Putamen (tissue), 1 donor: ENCODE data around the gene TAAR6.
"Not testable (repeated sequence)": the region's sequence is repeated elsewhere in the genome, so short reads cannot be mapped to it uniquely, and the experiment has no call there.

ENCODE experiments used
- DNase-seq: peaks from one replicate; pipeline ENCODE4 v3.0.0-alpha.2; 2016; ENCODE audit warnings: low spot score

Gene TAAR6, protein sequence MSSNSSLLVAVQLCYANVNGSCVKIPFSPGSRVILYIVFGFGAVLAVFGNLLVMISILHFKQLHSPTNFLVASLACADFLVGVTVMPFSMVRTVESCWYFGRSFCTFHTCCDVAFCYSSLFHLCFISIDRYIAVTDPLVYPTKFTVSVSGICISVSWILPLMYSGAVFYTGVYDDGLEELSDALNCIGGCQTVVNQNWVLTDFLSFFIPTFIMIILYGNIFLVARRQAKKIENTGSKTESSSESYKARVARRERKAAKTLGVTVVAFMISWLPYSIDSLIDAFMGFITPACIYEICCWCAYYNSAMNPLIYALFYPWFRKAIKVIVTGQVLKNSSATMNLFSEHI

DNA sequence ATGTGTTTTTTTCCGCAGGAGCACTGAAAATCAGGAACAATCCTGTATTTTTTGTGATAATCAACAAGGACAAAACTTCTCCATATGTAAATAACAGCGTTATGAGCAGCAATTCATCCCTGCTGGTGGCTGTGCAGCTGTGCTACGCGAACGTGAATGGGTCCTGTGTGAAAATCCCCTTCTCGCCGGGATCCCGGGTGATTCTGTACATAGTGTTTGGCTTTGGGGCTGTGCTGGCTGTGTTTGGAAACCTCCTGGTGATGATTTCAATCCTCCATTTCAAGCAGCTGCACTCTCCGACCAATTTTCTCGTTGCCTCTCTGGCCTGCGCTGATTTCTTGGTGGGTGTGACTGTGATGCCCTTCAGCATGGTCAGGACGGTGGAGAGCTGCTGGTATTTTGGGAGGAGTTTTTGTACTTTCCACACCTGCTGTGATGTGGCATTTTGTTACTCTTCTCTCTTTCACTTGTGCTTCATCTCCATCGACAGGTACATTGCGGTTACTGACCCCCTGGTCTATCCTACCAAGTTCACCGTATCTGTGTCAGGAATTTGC, at the start of gene TAAR6:
Gene TAAR6, plus strand, starts transcription at position 102 of the 557 bp plus-strand sequence. Its CDS starts 0 bp downstream, at position 102.
- DNase-seq, result peak; percentile 70

DNA sequence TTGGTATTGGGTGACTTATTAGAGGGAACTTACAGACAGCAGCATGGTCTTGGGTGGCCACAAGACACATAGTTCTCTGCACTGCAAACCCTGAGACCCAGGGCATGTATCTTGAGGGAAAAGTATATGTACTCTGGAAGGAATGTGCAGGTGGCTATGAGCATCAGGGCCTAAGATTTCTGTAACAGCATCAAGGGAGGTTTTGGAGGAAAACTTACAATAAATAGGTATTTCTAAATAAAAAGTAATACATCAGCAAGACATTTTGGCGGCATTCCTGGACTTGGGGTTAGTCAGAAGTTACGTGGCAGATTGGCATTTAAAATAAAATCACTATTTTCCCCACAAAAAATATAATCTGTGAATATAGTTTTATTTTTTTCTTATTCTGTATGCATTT, 49.2 kb upstream of the TAAR6 start:
- no peak for DNase-seq

DNA sequence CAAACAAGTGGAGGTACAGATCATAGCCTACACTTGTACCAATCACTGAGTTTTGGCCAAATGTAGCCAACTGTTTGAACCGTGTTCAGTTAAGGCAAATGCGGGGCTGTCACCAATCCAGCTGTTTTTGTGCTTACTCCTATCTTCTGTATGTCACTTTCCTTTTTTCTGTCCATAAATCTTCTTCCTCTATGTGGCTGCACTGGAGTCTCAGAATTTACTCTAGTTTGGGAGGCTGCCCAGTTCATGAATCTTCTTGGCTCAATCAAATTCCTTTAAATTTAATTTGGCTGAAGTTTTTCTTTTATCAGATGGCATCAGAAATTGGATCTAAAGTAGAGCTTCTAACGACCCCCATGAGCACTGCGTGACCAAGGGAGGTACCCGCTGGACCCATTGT, 45.5 kb upstream of the TAAR6 start:
- no peak for DNase-seq

DNA sequence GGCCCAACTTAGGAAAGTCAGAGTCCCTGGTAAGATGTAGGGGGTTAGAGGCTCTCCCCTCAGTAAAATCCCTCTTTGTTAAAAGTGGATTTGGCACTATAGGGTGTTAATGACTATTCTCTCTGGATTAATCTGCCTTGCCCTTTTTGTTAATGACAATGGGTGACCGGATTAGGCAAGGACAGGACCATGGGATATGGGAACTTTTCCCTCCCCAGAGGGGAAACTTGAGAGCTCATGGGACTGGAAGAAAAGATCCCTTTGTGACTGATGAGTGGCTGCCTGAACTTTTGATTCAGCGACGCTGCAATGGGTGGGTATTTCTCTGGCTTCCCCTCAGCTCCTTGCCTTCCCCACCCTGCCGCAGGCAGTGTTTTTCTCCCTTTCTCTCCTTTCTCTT, 44.3 kb upstream of the TAAR6 start:
- no peak for DNase-seq

DNA sequence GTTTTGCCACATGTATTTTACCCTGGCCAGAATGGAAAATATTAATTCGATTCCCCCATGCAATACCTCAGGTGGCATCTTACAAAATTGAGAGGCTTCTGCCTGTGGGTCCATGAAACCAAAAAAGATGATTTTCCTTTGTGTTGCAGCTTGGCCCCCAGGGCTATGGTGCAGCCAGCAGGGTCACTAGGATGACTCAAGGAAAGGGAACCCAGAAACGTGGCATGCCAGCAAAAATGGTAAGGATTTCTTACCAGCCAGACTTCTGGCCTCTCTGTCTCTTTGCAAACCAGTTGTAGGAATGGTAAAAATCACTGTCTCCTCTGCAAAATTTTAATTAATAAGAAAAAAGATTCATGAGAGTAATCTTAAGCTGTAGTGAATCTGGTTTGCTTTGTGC, 43.7 kb upstream of the TAAR6 start:
- DNase-seq, result no peak

DNA sequence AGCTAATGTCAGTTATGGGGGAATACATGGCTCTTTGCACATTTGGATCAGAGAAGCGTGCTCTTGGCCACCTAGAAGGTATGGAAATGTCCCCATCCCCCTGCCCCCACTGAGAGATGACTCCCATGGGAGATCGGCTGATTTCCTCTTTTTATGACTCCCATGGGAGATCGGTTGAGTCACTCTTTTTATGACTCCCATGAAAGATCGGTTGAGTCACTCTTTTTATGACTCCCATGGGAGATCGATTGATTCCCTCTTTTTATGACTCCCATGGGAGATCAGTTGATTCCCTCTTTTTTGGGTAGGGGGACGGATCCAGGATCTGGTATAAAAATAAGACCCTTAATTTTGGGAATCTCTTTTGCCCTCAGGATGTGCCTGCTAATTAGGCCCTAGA, 42.3 kb upstream of the TAAR6 start:
- DNase-seq, result no peak

DNA sequence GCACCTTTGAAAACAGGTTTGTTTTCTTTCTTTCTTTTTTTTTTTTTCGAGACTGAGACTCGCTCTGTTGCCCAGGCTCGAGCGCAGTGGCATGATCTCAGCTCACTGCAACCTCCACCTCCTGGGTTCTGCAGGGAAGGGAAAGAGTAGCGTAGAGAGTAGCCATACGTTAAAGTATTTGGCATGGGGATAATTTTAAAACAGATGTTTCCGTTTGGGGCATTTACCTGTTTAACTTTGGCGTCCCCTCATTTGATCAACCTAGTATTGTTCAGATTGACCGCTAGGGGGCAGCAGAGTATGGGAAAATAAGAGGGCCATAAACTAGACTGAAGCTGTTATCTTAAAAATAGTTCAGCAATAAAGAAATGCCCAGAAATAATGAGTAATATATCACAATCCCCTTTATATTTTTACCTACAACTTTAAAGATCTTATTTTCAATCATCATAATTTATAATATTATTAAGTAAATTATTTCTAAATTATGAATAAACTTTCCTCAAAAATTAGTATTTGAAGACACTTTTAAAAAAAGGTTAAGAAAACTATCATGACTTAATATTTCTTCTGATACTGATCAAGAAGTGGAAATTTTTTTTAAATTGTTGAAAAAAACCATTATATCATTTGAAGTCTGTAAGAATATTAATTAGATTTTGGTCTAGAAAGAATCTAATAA, 39.7 kb upstream of the TAAR6 start:
- peak; percentile 64 for DNase-seq

DNA sequence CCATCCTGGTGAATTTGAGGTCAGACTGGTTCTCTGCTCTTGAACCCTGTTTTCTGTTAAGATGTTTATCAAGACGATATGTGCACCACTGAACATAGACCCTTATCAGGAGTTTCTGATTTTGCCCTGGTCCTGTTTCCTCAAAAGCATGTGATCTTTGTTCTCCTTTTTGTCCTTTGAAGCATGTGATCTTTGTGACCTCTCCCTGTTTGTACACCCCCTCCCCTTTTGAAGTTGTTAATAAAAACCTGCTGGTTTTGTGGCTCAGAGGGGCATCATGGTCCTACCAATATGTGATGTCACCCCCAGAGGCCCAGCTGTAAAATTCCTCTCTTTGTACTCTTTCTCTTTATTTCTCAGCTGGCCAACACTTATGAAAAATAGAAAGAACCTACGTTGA, 35.6 kb upstream of the TAAR6 start:
- DNase-seq, result not testable (repeated sequence)

DNA sequence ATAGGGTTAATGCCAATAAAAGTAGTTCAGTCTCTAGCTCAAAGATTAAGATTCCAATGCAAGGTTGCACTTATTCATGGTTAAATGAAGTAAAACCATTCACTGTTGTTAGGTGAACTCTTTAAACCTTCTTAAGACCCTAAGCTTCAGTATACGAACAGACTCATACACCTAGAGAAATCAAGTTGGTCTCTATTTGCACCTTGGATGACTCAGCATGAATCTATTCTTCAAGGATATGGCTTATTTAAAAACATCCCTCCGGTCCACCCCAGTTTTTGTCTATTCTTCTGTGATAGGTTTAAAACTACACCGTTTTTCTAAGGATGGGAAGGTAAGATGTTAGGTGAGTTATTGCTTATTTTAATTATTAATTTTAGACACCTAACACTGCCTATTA, 33.0 kb upstream of the TAAR6 start:
- no peak for DNase-seq

DNA sequence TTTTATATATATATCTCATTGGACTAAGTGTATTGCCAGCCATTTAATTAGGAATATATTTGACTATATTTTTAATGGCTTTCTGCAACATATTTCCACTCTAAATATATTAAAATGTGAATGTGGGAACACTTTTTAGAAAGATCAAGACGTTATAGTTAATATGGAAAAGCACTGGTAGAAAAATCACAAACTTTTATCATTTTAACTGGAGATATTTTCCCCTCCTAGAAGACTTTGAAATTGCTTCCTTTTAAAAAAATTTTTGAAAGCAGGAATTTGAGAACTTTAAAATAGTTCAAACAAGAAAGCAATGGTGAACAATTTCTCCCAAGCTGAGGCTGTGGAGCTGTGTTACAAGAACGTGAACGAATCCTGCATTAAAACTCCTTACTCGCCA, 32.1 kb upstream of the TAAR6 start, which contains the start of gene TAAR9:
Gene TAAR9, plus strand, starts transcription at position 301 of the 400 bp plus-strand sequence. Its CDS starts 13 bp downstream, at position 314.
- no peak for DNase-seq

DNA sequence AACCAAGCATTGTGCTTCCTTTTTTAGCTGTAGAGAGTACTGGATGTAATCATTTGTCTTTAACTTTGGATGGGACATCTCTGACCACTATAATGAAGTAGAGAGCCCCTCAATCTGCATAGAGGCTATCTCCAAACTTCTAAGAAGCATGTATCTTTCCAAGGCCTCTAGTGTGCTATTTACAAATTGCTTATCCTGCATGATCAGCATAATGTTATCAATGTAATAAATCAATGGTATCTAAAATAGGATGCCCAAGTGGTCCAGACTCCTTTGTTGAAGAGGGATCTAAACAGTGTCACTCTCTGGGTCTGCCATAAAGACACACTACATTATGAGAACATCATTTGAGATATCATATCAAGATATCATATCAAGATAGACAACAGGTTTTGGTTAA, 25.3 kb upstream of the TAAR6 start:
- DNase-seq, result no peak

DNA sequence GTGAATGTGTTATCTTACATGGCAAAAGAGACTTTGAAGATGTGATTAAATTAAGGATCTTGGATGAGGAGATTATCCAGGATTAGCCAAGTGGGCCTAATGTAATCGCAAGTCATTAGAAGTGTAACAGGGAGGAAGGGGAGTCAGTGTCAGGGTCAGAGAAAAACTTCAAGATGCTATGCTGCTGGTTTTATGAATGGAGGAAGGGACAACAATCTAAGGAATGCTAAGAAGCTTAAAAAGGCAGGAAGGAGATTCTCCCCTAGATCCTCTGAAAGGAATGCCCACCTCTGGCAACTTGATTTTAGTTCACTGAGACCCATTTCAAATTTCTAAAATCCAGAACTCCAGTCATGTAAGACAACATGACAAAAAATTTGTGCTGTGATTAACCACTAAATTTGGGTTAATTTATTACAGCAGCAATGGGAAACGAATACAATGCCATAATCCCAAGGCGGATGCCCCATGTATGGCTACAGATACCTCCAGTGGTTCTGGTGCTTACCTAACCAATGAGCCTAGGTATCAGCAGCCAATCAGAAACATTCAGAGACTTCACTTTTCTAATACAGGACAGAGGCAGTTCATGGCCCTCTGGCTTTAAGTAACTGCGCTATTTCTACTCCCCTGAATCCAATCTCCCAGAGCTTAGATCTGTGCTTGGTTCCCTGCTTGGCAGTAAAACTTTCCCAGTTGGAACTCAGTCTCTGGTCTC, 21.2 kb upstream of the TAAR6 start:
- no peak for DNase-seq

DNA sequence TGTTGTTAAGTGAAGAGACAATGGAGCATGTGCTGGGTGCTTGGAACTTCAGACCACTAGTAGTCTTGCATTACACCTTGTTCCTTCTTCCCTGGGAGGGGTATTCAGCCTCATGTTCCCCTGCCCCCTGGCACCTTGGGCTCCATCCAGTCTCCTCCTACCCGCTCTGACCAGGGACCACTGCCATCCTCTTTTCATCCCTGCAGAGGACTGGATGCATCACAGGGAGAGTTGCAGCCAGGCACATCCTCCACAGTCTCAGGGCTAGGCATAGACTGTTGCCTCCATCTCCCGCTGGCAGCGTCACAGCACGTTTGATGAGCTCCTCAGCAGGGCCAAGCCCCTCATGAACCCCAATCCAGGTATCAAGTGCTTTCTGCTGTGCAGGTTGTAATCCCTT, 18.9 kb upstream of the TAAR6 start:
- no peak for DNase-seq

DNA sequence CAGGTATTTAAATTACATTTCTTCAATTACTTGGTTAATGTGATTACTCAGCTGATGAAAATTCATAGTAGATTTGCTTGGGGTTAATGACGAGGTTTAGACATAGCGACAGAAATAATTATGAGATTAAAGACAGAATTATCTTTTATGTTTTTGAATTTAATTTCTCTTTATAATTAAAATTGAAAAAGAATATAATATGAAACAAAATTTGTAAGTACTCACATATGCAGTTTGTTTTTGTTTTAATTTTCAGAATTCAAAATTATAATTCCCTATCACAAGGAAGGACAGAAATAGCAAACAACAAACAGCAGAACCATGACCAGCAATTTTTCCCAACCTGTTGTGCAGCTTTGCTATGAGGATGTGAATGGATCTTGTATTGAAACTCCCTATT, 17.8 kb upstream of the TAAR6 start, which contains the start of gene TAAR8:
Gene TAAR8, plus strand, starts transcription at position 301 of the 400 bp plus-strand sequence. Its CDS starts 21 bp downstream, at position 322.
- no peak for DNase-seq

DNA sequence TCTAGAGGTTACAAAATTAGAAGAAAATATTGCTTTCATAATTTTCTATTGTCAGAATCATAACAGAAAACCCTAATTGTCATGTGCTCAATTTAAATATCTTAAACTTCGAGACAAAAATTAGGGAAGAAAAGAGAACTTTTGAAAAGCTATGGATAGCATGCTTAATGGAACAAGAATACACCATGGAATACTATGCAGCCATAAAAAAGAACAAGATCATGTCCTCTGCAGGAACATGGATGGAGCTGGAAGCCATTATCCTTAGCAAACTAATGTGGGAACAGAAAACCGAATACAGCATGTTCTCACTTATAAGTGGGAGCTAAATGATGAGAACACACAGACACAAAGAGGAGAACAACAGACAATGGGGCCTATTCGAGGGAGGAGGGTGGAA, 10.0 kb upstream of the TAAR6 start:
- DNase-seq, result not testable (repeated sequence)

DNA sequence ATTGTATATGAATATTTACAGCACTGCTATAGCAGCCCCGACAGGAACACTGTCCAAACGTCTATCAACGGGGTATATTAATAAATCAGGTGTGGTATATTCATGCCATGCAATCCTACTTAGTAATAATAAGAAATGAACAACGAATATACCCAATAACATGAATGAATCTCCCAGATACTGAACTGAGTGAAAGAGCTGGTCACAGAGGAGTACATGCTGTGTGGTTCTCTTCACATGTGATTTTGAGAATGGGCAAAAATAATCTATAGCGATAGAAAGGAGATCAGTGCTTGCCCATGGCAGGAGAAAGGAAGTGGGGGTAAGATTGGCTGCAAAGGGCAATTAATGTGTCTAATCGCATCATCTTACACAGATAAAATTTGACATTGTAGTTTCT, 3.7 kb upstream of the TAAR6 start:
- DNase-seq, result no peak

DNA sequence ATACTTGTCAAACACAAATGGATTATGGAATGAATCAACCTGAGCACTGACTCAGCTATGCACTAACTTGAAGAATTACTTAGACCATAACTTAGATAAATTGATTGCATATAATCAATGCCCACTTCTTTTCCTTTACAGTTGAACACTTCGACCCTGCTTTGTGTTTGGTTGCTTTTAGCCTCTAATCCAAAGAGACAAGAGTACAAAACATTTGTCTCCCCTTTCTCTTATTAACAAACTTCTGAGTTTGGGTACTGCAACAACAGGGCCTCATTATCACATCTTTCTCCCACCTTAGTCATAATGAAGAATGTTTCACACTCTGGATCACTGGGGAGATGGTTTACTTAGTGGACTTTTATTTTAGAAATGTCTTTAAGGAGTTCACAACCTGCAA, 2.6 kb upstream of the TAAR6 start:
- DNase-seq, result no peak

DNA sequence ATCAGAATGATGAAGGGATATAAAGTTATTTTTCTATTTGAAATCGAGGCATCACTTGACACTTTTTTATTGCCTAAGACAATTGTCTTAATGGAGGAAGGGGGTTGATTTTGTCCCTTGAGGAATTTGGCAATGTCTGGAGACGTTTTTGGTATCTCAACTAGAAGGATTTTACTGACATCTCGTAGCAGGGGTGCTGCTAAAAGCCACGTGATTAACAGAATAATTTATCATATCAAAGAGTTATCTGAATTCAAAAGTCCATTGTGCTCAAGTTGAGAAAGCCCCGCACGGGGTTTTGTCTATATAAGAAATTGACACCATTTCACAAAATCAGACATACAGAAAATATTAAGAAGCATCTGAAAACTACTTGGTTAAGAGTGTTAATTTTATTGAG, 1.5 kb upstream of the TAAR6 start:
- DNase-seq, result peak; percentile 33

DNA sequence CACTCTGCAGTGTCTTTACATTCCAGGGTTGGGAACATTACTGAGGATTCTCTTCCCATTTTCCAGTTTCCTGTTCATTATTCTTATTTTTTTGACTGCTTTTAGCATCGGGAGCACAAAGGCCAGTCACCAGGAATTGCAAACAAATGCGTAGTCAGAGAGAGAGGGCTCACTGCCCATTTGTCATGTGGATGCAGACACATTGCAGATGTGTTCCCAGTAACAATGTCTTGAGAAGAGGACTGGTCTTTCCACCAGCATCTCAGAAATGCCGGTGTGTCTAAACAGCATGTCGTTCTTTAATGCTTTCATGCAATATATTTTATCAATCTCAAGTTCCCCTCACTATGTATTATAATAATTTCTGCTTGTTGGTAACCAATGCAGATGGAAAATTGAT, 952 bp upstream of the TAAR6 start:
- peak; percentile 86 for DNase-seq

DNA sequence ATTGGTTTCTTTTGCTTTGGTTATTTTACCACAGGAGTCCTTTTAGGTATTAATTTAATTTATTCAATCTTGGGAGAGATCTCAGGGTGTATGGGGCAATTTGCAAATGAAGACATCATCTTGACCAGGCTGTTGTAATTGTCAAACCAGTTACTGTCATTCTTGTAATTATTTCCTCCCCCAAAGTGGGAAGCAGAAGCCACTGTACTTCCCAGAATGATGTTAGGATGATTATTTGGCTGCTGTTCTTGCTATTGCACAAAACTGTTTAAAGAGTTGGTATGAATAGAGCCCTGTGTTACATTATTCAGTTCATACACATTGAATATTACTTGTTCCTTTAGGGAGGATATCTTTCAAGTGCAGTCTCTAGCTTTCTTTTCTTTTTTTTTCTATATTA, 1.7 kb downstream of the TAAR6 start:
- no peak for DNase-seq

DNA sequence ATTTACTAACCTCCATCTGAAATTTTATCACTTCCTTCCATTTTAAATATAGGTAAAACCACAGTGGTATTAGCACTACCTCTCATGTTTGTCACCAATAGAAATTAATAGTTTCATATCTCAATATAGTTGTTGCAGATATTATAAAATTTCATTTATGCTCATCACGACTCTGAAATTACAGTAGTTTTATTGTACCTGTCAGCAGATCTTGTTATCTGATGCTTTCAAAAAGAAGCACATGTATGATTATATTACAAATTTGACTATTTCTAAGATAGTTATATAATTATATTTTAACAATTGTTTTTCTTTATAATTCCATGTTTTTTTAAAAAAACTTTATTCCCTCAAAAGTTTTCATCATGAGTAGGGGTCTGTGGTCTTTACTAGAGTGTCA, 14.6 kb downstream of the TAAR6 start:
- no peak for DNase-seq

DNA sequence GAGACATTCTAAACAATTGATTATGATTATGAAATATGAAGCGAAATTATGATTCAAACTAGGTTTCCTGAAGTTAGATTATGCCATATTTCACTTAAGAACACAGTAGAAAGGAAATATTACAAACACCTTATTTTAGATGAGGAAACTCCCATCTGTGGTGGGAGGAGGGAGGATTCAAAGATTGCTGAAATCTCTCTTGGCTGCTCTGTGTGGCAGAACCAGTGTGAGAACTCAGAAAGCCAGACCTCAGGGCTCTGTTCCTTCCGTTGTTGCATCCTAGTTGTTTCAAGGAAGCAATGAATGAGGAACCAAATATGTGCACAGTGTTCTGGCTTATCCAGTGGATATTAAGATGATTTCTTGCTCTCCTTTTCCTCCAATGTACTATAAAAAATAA, 17.3 kb downstream of the TAAR6 start:
- no peak for DNase-seq

DNA sequence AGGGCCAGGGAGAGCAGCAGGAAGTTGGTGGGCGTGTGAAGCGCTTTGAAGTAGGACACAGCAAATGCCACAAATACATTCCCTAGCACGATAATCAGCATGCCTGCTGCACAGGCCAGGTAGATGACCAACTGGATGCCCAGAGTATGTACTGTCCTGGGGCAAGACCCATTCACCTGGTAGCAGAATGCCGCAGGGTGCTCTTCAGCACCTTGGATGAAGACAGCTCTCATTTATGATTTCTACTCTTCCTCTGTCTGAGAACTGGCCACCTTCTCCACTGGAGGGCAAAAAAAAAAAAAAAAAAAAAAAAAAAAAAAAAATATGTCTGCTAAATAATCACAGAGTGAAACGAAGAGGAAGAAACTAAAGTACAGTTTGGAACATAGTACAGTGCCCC, 19.3 kb downstream of the TAAR6 start, which contains the start of gene TAAR5:
Gene TAAR5, minus strand, starts transcription at position 288 of the 400 bp plus-strand sequence. Its CDS starts 55 bp downstream, at position 233.
- DNase-seq, result no peak
